ENCODE measurements around the gene CXCL11. TPM values are rescaled to one million over a fixed set of nuclear protein-coding genes. Genes with fewer than 3 reads are reported as not detected.

Gene CXCL11
- total and polyA plus RNA-seq, 2 experiments from 2014 or later, result not detected

GRCh38 chr4:76074993-76075600 lies 39.2 kb upstream of the CXCL11 start:
- Histone ChIP-seq H3K9me2 (ENCODE audit: insufficient read depth) (no peaks in the 10 kb centered on the region), H3K27me3 (replicated peaks; ENCODE audit: insufficient read depth) (peaks cover 7% of the 10 kb centered on the region; the same call in 1 of the 2 replicates), H2AFZ (no peak overlapping the region), H3K4me1 (ENCODE audit: insufficient read depth) (no peaks in the 10 kb centered on the region), H3K79me2 (ENCODE audit: insufficient read depth) (no peaks in the 10 kb centered on the region), H3K4me2 (ENCODE audit: unreplicated experiment) (no peak overlapping the region), H3K36me3 (ENCODE audit: low read depth) (no peaks in the 10 kb centered on the region), H3K9ac (no peak overlapping the region), H3K4me3 (no peak overlapping the region), H3K27ac (no peak overlapping the region), H3K9me3 (ENCODE audit: low read depth) (no peaks in the 10 kb centered on the region), H4K20me1 (ENCODE audit: insufficient read depth) (no peaks in the 10 kb centered on the region), H3F3A (ENCODE audit: insufficient read depth) (no peaks in the 10 kb centered on the region)
- TF ChIP-seq EZH2phosphoT487 (IDR thresholded peaks at IDR 0.05; ENCODE audit: insufficient read depth, low read depth) (no peak), EZH2 (IDR thresholded peaks at IDR 0.05; ENCODE audit: insufficient read depth, poor library complexity, severe bottlenecking) (no peak)
- 82 to 86% methylated on average over 4 of the region's 4 CpGs for WGBS, 2 experiments (ENCODE audit: low coverage in 1 of 2, low lambda C conversion rate in 2 of 2, missing lambda C conversion rate in 2 of 2)
- in situ Hi-C loops (cut with MboI), result no loop called here
- DNase-seq, result no peak

- Histone ChIP-seq H3K4me3 (no peak within 1 kb of the TSS), H3K9me2 (ENCODE audit: insufficient read depth) (no peaks in the 10 kb centered on the region), H4K20me1 (ENCODE audit: insufficient read depth) (no peaks in the 10 kb centered on the region), H2AFZ (0 out of 2 replicates have a peak within 1 kb of the TSS, but pooled peaks have one; percentile 11), H3K79me2 (ENCODE audit: insufficient read depth) (no peaks in the 10 kb centered on the region), H3K4me2 (ENCODE audit: unreplicated experiment) (no peak within 1 kb of the TSS), H3K27ac (no peak within 1 kb of the TSS), H3K27me3 (replicated peaks; ENCODE audit: insufficient read depth) (peaks cover 5% of the 10 kb centered on the region; the same call in 1 of the 2 replicates), H3K36me3 (ENCODE audit: low read depth) (no peaks in the 10 kb centered on the region), H3K4me1 (ENCODE audit: insufficient read depth) (no peaks in the 10 kb centered on the region), H3F3A (ENCODE audit: insufficient read depth) (no peaks in the 10 kb centered on the region), H3K9me3 (ENCODE audit: low read depth) (no peaks in the 10 kb centered on the region), H3K9ac (no peak within 1 kb of the TSS)
- no peak for DNase-seq
- WGBS, 2 experiments (ENCODE audit: low coverage in 1 of 2, low lambda C conversion rate in 2 of 2, missing lambda C conversion rate in 2 of 2), result 69 to 76% methylated on average over 1 of the region's 1 CpG
- TF ChIP-seq EZH2phosphoT487 (IDR thresholded peaks at IDR 0.05; ENCODE audit: insufficient read depth, low read depth) (no peak), EZH2 (IDR thresholded peaks at IDR 0.05; ENCODE audit: insufficient read depth, poor library complexity, severe bottlenecking) (no peak)
- in situ Hi-C loops (cut with MboI), result no loop called here
Measured at GRCh38 chr4:76074468-76074867, 38.6 kb upstream of the CXCL11 start, which contains the start of gene ART3. TSS of gene ART3 (plus strand) at chr4:76074709. CDS start at chr4:76075890, 1,181 bp downstream.

GRCh38 chr4:76072760-76073159 lies 36.9 kb upstream of the CXCL11 start:
- Histone ChIP-seq H3K4me1 (ENCODE audit: insufficient read depth) (no peaks in the 10 kb centered on the region), H3K9me3 (ENCODE audit: low read depth) (no peaks in the 10 kb centered on the region), H3K36me3 (ENCODE audit: low read depth) (no peaks in the 10 kb centered on the region), H3F3A (ENCODE audit: insufficient read depth) (no peaks in the 10 kb centered on the region), H3K9ac (no peak overlapping the region), H3K9me2 (ENCODE audit: insufficient read depth) (no peaks in the 10 kb centered on the region), H4K20me1 (ENCODE audit: insufficient read depth) (no peaks in the 10 kb centered on the region), H3K27me3 (replicated peaks; ENCODE audit: insufficient read depth) (no peaks in the 10 kb centered on the region), H3K79me2 (ENCODE audit: insufficient read depth) (no peaks in the 10 kb centered on the region), H3K27ac (no peak overlapping the region), H3K4me2 (ENCODE audit: unreplicated experiment) (no peak overlapping the region), H3K4me3 (no peak overlapping the region), H2AFZ (0 out of 2 replicates have a peak overlapping the region, but pooled peaks have one; percentile 11)
- in situ Hi-C loops (cut with MboI), result no loop called here
- 67 to 68% methylated on average over 4 of the region's 4 CpGs for WGBS, 2 experiments (ENCODE audit: low coverage in 1 of 2, low lambda C conversion rate in 2 of 2, missing lambda C conversion rate in 2 of 2)
- TF ChIP-seq EZH2phosphoT487 (IDR thresholded peaks at IDR 0.05; ENCODE audit: insufficient read depth, low read depth) (no peak), EZH2 (IDR thresholded peaks at IDR 0.05; ENCODE audit: insufficient read depth, poor library complexity, severe bottlenecking) (no peak)
- no peak for DNase-seq

- in situ Hi-C loops (cut with MboI), result loop anchor here (5.0 kb wide), 1 partner anchor 70 kb away; no protein-coding TSS in a partner anchor
- no peaks in the 10 kb centered on the region for H4K20me1 ChIP-seq (ENCODE audit: insufficient read depth)
- WGBS, 2 experiments (ENCODE audit: low coverage in 1 of 2, low lambda C conversion rate in 2 of 2, missing lambda C conversion rate in 2 of 2), result 2 to 3% methylated on average over 2 of the region's 2 CpGs
- no peaks in the 10 kb centered on the region for H3K79me2 ChIP-seq (ENCODE audit: insufficient read depth)
- no peak overlapping the region for H3K4me3 ChIP-seq
- H3K36me3 ChIP-seq (ENCODE audit: low read depth), result no peaks in the 10 kb centered on the region
- H3K4me1 ChIP-seq (ENCODE audit: insufficient read depth), result no peaks in the 10 kb centered on the region
- TF ChIP-seq EZH2phosphoT487 (IDR thresholded peaks at IDR 0.05; ENCODE audit: insufficient read depth, low read depth), result no peak
- TF ChIP-seq EZH2 (IDR thresholded peaks at IDR 0.05; ENCODE audit: insufficient read depth, poor library complexity, severe bottlenecking), result no peak
- no peaks in the 10 kb centered on the region for H3F3A ChIP-seq (ENCODE audit: insufficient read depth)
- peak; percentile 82 for DNase-seq
- no peak overlapping the region for H3K27ac ChIP-seq
- no peak overlapping the region for H2AFZ ChIP-seq
- H3K9me3 ChIP-seq (ENCODE audit: low read depth), result no peaks in the 10 kb centered on the region
- H3K4me2 ChIP-seq (ENCODE audit: unreplicated experiment), result no peak overlapping the region
- H3K9ac ChIP-seq, result no peak overlapping the region
- H3K27me3 ChIP-seq (replicated peaks; ENCODE audit: insufficient read depth), result no peaks in the 10 kb centered on the region
- no peaks in the 10 kb centered on the region for H3K9me2 ChIP-seq (ENCODE audit: insufficient read depth)
Measured at GRCh38 chr4:76067652-76068286, 31.9 kb upstream of the CXCL11 start.

All from GM23248 (cell line).